Nephron progenitor cell (in vitro differentiated cells): ENCODE measurements around the gene MMP25.
A peak's percentile ranks its signal among the peaks of the same experiment; 100 is the strongest.

Experiments used
- DNase-seq: peaks from one replicate; pipeline ENCODE4 v3.0.0; 2021
- H3K27ac Mint-ChIP-seq: 2 replicates; pipeline ENCODE4 v1.8.0; 2021; ENCODE audit warnings: mild to moderate bottlenecking, moderate library complexity, mixed read lengths
- H3K27me3 Mint-ChIP-seq: 2 replicates; pipeline ENCODE4 v1.8.0; 2021; ENCODE audit warnings: mild to moderate bottlenecking, low read depth, mixed read lengths; ENCODE audit not compliant: poor library complexity
- H3K36me3 Mint-ChIP-seq: 2 replicates; pipeline ENCODE4 v1.8.0; 2021; ENCODE audit warnings: low read depth, mixed read lengths
- H3K4me1 Mint-ChIP-seq: 2 replicates; pipeline ENCODE4 v1.8.0; 2021; ENCODE audit warnings: mixed read lengths
- H3K4me3 Mint-ChIP-seq: 2 replicates; pipeline ENCODE4 v1.8.0; 2021; ENCODE audit warnings: mild to moderate bottlenecking, moderate library complexity, mixed read lengths
- H3K9me3 Mint-ChIP-seq: 2 replicates; pipeline ENCODE4 v1.8.0; 2021; ENCODE audit warnings: mild to moderate bottlenecking, moderate library complexity, mixed read lengths
- TF ChIP-seq, protein P1 (sequence below): fragments of 200-600 bp; sonication (generic); IDR thresholded peaks from 2 replicates; pipeline ENCODE4 v1.5.0; 2021; ENCODE audit warnings: antibody characterized with exemption

MMP25 gene

DNA sequence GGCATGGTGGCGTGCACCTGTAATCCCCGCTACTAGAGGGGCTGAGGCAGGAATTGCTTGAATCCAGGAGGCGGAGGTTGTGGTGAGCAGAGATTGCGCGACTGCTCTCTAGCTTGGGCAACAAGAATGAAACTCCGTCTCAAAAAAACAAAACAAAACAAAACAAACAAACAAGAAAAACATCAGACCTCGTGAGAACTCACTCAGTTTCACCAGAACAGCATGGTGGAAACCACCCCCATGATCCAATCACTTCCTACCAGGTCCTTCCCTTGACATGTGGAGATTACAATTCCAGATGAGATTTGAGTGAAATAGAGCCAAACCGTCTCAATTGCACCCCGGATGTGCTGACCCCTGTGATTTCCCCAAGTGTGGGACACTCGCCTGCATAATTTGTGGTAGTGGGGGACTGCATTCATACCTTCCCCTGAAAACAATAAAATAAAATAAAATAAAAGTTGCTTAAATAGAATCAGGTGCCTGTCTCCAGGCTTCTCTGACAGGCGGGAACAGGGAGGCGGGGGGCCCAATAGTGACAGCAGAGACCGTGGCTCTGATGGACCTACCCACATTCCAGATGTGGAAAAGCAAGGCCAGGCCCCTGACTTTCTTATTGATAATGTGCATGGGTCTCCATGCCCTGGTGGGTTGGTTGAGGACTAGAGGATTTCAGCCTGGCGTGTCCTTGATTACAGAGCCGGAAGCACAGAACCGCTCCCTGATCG, 39.7 kb downstream of the MMP25 start:
- Mint-ChIP-seq H3K27ac (no peak overlapping the region), H3K9me3 (no peaks in the 10 kb centered on the region), H3K36me3 (no peaks in the 10 kb centered on the region), H3K4me3 (no peak overlapping the region), H3K4me1 (peaks cover 72% of the 10 kb centered on the region), H3K27me3 (no peaks in the 10 kb centered on the region)
- TF ChIP-seq, protein P1, sequence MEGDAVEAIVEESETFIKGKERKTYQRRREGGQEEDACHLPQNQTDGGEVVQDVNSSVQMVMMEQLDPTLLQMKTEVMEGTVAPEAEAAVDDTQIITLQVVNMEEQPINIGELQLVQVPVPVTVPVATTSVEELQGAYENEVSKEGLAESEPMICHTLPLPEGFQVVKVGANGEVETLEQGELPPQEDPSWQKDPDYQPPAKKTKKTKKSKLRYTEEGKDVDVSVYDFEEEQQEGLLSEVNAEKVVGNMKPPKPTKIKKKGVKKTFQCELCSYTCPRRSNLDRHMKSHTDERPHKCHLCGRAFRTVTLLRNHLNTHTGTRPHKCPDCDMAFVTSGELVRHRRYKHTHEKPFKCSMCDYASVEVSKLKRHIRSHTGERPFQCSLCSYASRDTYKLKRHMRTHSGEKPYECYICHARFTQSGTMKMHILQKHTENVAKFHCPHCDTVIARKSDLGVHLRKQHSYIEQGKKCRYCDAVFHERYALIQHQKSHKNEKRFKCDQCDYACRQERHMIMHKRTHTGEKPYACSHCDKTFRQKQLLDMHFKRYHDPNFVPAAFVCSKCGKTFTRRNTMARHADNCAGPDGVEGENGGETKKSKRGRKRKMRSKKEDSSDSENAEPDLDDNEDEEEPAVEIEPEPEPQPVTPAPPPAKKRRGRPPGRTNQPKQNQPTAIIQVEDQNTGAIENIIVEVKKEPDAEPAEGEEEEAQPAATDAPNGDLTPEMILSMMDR, result no peak
- DNase-seq, result no peak

DNA sequence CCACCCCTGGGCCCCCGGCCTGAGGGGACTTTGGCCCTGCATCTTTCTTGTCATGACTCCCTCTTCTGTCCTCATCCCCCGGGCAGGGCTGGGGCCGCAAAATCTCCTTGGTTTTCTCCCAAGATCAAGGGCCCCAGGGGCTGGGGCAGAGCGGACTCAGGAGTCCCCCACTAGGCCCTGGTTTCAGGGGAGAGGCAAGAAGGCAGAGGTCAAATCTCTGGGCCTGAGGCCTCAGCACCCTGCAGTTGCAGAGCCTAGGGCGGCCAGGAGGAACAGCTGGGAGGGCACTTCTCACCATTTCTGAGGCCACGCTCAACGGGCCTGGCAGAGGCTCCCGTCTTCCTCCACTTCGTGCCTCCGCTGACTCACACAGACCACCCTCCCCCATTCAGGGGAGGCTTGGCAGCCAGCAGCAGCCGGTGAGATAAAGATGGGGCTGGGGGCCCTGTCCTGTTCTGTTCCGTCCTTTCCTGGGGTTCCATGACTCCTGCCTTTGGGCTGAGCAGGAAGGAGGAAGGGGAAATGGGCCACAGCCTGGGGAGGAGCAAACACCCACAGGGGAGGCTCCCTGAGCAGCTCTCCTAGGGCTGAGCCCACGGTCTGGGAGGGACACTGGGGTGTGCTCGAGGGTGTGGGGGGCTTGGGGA, 40.4 kb downstream of the MMP25 start:
- Mint-ChIP-seq H3K9me3 (no peaks in the 10 kb centered on the region), H3K4me1 (peaks cover 74% of the 10 kb centered on the region), H3K27ac (no peak overlapping the region), H3K36me3 (no peaks in the 10 kb centered on the region), H3K4me3 (no peak overlapping the region), H3K27me3 (no peaks in the 10 kb centered on the region)
- TF ChIP-seq, protein P1, result no peak
- no peak for DNase-seq

DNA sequence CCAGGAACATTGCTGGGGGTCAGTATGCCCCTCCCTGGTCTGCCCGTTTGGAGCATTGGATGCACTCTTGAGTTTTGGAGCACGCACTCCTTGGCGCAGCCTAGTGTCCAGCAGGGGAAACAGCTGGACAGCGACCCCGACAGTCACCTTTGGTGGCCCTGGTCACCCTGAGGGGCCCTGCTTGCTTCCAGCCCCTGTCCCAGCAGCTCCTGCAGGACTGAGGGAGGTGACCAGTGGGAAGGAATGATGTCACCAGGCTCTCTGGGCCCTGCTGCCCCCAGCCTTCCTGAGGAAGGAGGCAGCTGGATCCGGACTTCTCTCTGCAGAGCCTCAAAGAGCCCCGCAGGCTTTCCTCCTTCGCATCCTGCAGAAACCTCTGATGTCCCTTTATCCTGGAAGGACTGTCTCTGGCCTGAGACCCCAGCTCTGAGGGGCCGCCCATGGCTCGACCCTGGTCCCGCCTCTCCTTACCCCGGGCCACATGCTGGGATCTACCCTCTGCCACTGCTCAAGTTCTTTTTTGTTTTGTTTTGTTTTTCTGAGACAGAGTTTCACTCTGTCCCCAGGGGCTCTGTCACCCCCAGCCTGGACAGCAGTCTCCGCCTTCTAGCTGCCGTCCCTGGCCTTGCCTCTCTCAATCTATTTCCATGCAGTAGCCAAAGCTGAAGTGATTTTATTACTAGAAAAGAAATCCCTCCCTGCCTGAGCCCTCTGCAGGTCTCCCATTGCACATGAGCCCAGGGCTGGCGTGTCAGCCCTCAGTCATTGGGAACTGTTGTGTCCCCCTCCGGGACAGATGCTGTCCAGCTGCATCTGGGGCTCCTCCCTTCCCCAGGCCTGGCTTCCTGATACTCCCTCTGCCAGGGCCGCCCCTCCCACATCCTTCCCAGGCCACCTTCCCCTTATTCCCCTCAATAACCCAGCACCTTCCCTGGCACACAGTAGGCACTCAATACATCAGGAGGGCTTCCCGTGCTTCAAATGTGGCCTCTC, 41.2 kb downstream of the MMP25 start:
- DNase-seq, result peak; percentile 47
- no peaks in the 10 kb centered on the region for H3K9me3 Mint-ChIP-seq
- TF ChIP-seq, protein P1, result no peak
- peak overlapping the region; percentile 99 for H3K27ac Mint-ChIP-seq
- H3K36me3 Mint-ChIP-seq, result no peaks in the 10 kb centered on the region
- H3K4me1 Mint-ChIP-seq, result peaks cover 78% of the 10 kb centered on the region
- no peaks in the 10 kb centered on the region for H3K27me3 Mint-ChIP-seq
- H3K4me3 Mint-ChIP-seq, result peak overlapping the region; percentile 54

DNA sequence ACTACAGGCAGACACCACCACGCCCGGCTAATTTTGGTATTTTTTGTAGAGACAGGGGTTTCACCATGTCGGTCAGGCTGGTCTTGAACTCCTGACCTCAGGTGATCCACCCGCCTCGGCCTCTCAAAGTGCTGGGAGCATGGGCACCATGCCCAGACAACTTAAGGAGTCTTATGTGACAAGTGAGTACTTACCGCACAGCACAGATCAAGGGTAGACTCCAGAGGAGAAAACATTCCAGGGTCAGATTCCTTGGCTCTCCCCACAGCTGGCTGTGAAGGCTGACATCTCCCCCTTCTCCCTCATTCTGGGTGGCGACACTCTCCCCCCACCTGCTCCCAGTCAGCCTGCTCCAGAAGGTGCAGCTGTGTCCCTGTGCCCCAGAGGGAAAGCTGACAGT, 42.1 kb downstream of the MMP25 start:
- Mint-ChIP-seq H3K27me3 (no peaks in the 10 kb centered on the region), H3K36me3 (no peaks in the 10 kb centered on the region), H3K4me3 (peak overlapping the region; percentile 54), H3K9me3 (no peaks in the 10 kb centered on the region), H3K27ac (peak overlapping the region; percentile 68), H3K4me1 (peaks cover 75% of the 10 kb centered on the region)
- DNase-seq, result no peak
- TF ChIP-seq, protein P1, result no peak

DNA sequence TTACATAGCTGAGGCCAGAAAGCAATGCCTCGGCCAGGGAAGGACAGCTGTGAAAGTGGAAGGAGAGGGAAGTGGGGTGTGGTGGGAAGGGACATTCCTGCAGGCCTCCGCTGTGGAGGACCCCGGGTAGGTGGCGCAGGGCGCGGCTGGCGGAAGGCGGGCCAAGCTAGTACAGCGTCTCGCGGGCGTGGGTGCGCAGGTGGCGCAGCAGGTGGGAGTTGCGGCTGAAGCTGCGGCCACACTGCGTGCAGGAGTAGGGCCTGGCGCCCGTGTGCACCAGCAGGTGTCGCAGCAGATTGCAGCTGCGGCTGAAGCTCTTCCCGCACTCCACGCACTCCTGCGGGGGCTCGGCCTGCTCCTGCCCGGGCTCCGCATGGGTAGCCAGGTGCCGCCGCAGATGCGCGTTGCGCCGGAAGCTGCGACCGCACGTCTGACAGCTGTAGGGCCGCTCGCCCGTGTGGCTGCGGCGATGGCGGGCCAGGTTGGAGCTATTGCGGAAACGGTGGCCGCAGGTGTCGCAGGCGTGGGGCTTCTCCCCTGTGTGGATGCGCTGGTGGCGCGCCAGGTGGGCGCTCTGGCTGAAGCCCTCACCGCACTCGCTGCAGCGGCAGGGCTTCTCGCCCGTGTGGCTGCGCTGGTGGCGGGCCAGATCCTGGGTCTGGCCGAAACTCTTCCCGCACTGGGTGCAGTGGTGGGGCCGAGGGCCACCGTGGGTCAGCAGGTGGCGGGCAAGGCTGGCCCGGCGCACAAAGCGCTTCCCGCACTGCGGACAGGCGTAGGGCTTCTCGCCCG, 42.8 kb downstream of the MMP25 start:
- no peaks in the 10 kb centered on the region for H3K27me3 Mint-ChIP-seq
- H3K9me3 Mint-ChIP-seq, result no peaks in the 10 kb centered on the region
- DNase-seq, result no peak
- H3K4me3 Mint-ChIP-seq, result no peak overlapping the region
- H3K36me3 Mint-ChIP-seq, result no peaks in the 10 kb centered on the region
- TF ChIP-seq, protein P1, result no peak
- peaks cover 68% of the 10 kb centered on the region for H3K4me1 Mint-ChIP-seq
- peak overlapping the region; percentile 68 for H3K27ac Mint-ChIP-seq
